ENCODE results near the gene ARPP21. TPM values are rescaled to one million over a fixed set of nuclear protein-coding genes. Genes with fewer than 3 reads are reported as not detected.

The ARPP21 gene
- total RNA-seq, 1 donor from 2014 or later: not detected

- no peak for TF ChIP-seq CTCF (IDR thresholded peaks at IDR 0.05)
- intact Hi-C loops (cut with micrococcal nuclease): no loop called here
- H3K9me3 Mint-ChIP-seq: no peaks in the 10 kb centered on the region
- ChIA-PET POLR2A (no interaction called here), CTCF (no interaction called here)
- ATAC-seq (ENCODE audit: low read depth): no peak
- no peak overlapping the region for H3K4me3 Mint-ChIP-seq
- H3K36me3 Mint-ChIP-seq (ENCODE audit: low read depth): no peaks in the 10 kb centered on the region
- no peak overlapping the region for H3K27ac Mint-ChIP-seq
- H3K4me1 Mint-ChIP-seq: peaks cover 9% of the 10 kb centered on the region
- DNase-seq: no peak
- H3K27me3 Mint-ChIP-seq: no peaks in the 10 kb centered on the region
These were observed 27.6 kb downstream of the ARPP21 start for GRCh38 chr3:35666888-35667287.

GRCh38 chr3:35670408-35670965, 31.2 kb downstream of the ARPP21 start:
- Mint-ChIP-seq H3K27ac (no peak overlapping the region), H3K4me1 (peaks cover 3% of the 10 kb centered on the region), H3K4me3 (no peak overlapping the region), H3K27me3 (no peaks in the 10 kb centered on the region), H3K36me3 (ENCODE audit: low read depth) (no peaks in the 10 kb centered on the region), H3K9me3 (no peaks in the 10 kb centered on the region)
- ChIA-PET CTCF (no interaction called here), POLR2A (no interaction called here)
- no peak for DNase-seq
- TF ChIP-seq CTCF (IDR thresholded peaks at IDR 0.05): no peak
- intact Hi-C loops (cut with micrococcal nuclease): no loop called here
- ATAC-seq (ENCODE audit: low read depth): no peak

- CTCF ChIA-PET: no interaction called here
- Mint-ChIP-seq H3K9me3 (no peaks in the 10 kb centered on the region), H3K36me3 (ENCODE audit: low read depth) (no peaks in the 10 kb centered on the region), H3K27ac (no peak overlapping the region), H3K27me3 (no peaks in the 10 kb centered on the region), H3K4me3 (no peak overlapping the region), H3K4me1 (peaks cover 3% of the 10 kb centered on the region)
- intact Hi-C loops (cut with micrococcal nuclease): no loop called here
- DNase-seq (no peak), ATAC-seq (ENCODE audit: low read depth) (no peak)
- POLR2A ChIA-PET: no interaction called here
- TF ChIP-seq CTCF (IDR thresholded peaks at IDR 0.05): no peak
These were observed 32.2 kb downstream of the ARPP21 start for GRCh38 chr3:35671483-35671882.

- CTCF ChIA-PET: no interaction called here
- no peak for TF ChIP-seq CTCF (IDR thresholded peaks at IDR 0.05)
- DNase-seq (no peak), ATAC-seq (ENCODE audit: low read depth) (no peak)
- no peaks in the 10 kb centered on the region for H3K27me3 Mint-ChIP-seq
- H3K9me3 Mint-ChIP-seq: no peaks in the 10 kb centered on the region
- H3K27ac Mint-ChIP-seq: no peak overlapping the region
- H3K36me3 Mint-ChIP-seq (ENCODE audit: low read depth): no peaks in the 10 kb centered on the region
- intact Hi-C loops (cut with micrococcal nuclease): no loop called here
- peaks cover 3% of the 10 kb centered on the region for H3K4me1 Mint-ChIP-seq
- no peak overlapping the region for H3K4me3 Mint-ChIP-seq
- POLR2A ChIA-PET: no interaction called here
These were observed 33.7 kb downstream of the ARPP21 start for GRCh38 chr3:35673017-35673416.

GRCh38 chr3:35674451-35675109, 35.3 kb downstream of the ARPP21 start:
- Mint-ChIP-seq H3K9me3 (no peaks in the 10 kb centered on the region), H3K36me3 (ENCODE audit: low read depth) (no peaks in the 10 kb centered on the region), H3K4me3 (no peak overlapping the region), H3K4me1 (peaks cover 3% of the 10 kb centered on the region), H3K27ac (no peak overlapping the region), H3K27me3 (no peaks in the 10 kb centered on the region)
- ChIA-PET CTCF (no interaction called here), POLR2A (no interaction called here)
- no peak for DNase-seq
- ATAC-seq (ENCODE audit: low read depth): no peak
- TF ChIP-seq CTCF (IDR thresholded peaks at IDR 0.05): no peak
- intact Hi-C loops (cut with micrococcal nuclease): no loop called here
